ENCODE data around the gene BOC. TPM values are rescaled to one million over a fixed set of nuclear protein-coding genes. Genes with fewer than 3 reads are reported as not detected.
A peak's percentile ranks its signal among the peaks of the same experiment; 100 is the strongest.

Gene BOC
- total and polyA plus RNA-seq, 2 of the 4 experiments (the other 2 are of a cell fraction) = 6.8 to 15.2 TPM

DNA sequence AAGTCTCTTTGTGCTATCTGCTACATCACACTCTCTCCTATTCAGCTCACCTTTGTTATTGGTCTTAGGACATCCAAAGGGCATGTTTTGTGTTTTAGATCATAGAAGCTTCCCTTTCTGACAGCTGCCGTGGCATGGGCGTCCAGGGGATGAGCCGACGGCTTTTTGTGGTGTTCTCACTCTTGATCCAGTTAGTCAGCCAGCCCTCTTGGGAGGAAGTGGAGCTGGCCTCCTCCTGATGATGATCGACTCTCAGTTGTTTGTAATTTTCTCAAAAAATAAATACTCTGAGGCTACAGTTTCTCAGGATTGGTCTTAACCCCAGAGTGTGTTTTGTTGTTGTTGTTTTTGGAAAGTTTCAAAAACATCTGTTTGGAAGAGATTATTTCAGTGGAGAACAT, 34.4 kb downstream of the BOC start:
- H3K14ac ChIP-seq (replicated peaks; ENCODE audit: low read depth, low read length) = no peak overlapping the region
- ChIA-PET POLR2A (ENCODE audit: unreplicated experiment) (no interaction called here), CTCF (no interaction called here)
- peaks cover 7% of the 10 kb centered on the region for H3K36me3 ChIP-seq (ENCODE audit: control insufficient read depth, insufficient read depth, low read length)
- peaks cover 20% of the 10 kb centered on the region; the same call in 1 of the 2 replicates for H3K9me1 ChIP-seq (ENCODE audit: insufficient read depth, low read length)
- in situ Hi-C loops (cut with MboI; ENCODE audit: low sequenced_read_pairs) = no loop called here
- WGBS, 2 experiments (ENCODE audit: extremely low coverage in 2 of 2, insufficient read length in 1 of 2) = no CpG with 5 or more reads among the region's 5 CpGs
- H2BK15ac ChIP-seq (ENCODE audit: low read depth, low read length) = no peak overlapping the region
- H4K91ac ChIP-seq (ENCODE audit: insufficient read depth, low read depth, low read length) = no peak overlapping the region
- DNase-seq (peak; percentile 15), ATAC-seq (ENCODE audit: low read depth) (no peak)
- H3K4me1 ChIP-seq (ENCODE audit: control insufficient read depth, insufficient read depth, low read length) = peaks cover 21% of the 10 kb centered on the region
- no peak overlapping the region for H3K4me3 ChIP-seq (ENCODE audit: insufficient read depth, low read depth, low read length)
- no peak overlapping the region; a peak in 1 of 4 replicates for H4K8ac ChIP-seq (ENCODE audit: low read depth in 2 of 2, low read length in 2 of 2)
- H3K23ac ChIP-seq (ENCODE audit: low read depth, low read length) = no peak overlapping the region
- H3K9me3 ChIP-seq (ENCODE audit: control insufficient read depth, insufficient read depth, low read length) = no peaks in the 10 kb centered on the region
- H3K56ac ChIP-seq (ENCODE audit: extremely low read depth, insufficient read depth, low read length) = no peak overlapping the region
- H2BK20ac ChIP-seq (ENCODE audit: low read depth, low read length) = no peak overlapping the region
- TF ChIP-seq SMC3 (IDR thresholded peaks at IDR 0.05; ENCODE audit: low read depth, low read length) (no peak), RAD21 (IDR thresholded peaks at IDR 0.05; ENCODE audit: low read length) (no peak), NFE2L2 (IDR thresholded peaks at IDR 0.05; ENCODE audit: low read depth, low read length) (no peak), MAZ (IDR thresholded peaks at IDR 0.05; ENCODE audit: borderline replicate concordance, low read depth, low read length) (no peak), FOS (IDR thresholded peaks at IDR 0.05; ENCODE audit: low read depth, low read length) (no peak), CEBPB (IDR thresholded peaks at IDR 0.05; ENCODE audit: low read depth, low read length) (no peak), MAFK (IDR thresholded peaks at IDR 0.05; ENCODE audit: low read depth, low read length) (no peak), RFX5 (IDR thresholded peaks at IDR 0.05; ENCODE audit: low read depth, low read length) (no peak), POLR2A (IDR thresholded peaks at IDR 0.05; ENCODE audit: low read depth, low read length) (no peak), MXI1 (IDR thresholded peaks at IDR 0.05; ENCODE audit: borderline replicate concordance, low read depth, low read length) (no peak), CHD1 (IDR thresholded peaks at IDR 0.05; ENCODE audit: low read depth, low read length) (no peak), BHLHE40 (IDR thresholded peaks at IDR 0.05; ENCODE audit: low read depth, low read length) (no peak)
- TF ChIP-seq, protein P1, sequence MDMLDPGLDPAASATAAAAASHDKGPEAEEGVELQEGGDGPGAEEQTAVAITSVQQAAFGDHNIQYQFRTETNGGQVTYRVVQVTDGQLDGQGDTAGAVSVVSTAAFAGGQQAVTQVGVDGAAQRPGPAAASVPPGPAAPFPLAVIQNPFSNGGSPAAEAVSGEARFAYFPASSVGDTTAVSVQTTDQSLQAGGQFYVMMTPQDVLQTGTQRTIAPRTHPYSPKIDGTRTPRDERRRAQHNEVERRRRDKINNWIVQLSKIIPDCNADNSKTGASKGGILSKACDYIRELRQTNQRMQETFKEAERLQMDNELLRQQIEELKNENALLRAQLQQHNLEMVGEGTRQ (IDR thresholded peaks at IDR 0.05; ENCODE audit: low read depth, low read length) = no peak
- TF ChIP-seq, protein P2, sequence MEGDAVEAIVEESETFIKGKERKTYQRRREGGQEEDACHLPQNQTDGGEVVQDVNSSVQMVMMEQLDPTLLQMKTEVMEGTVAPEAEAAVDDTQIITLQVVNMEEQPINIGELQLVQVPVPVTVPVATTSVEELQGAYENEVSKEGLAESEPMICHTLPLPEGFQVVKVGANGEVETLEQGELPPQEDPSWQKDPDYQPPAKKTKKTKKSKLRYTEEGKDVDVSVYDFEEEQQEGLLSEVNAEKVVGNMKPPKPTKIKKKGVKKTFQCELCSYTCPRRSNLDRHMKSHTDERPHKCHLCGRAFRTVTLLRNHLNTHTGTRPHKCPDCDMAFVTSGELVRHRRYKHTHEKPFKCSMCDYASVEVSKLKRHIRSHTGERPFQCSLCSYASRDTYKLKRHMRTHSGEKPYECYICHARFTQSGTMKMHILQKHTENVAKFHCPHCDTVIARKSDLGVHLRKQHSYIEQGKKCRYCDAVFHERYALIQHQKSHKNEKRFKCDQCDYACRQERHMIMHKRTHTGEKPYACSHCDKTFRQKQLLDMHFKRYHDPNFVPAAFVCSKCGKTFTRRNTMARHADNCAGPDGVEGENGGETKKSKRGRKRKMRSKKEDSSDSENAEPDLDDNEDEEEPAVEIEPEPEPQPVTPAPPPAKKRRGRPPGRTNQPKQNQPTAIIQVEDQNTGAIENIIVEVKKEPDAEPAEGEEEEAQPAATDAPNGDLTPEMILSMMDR (conservative IDR thresholded peaks at IDR 0.05; ENCODE audit: low read depth, low read length) = no peak
- H4K20me1 ChIP-seq (ENCODE audit: insufficient read depth, low read length) = peaks cover 3% of the 10 kb centered on the region; the same call in 1 of the 2 replicates
- no TSS peak for BruUV-seq (replicated peaks)
- dilution Hi-C loops (cut with HindIII; ENCODE audit: low sequenced_read_pairs, unreplicated experiment) = no loop called here
- H2AFZ ChIP-seq (replicated peaks; ENCODE audit: low read length, poor library complexity) = no peak overlapping the region
- no peak overlapping the region for H3K4ac ChIP-seq (ENCODE audit: low read depth, low read length)
- no peak overlapping the region for H2AK9ac ChIP-seq (replicated peaks; ENCODE audit: low read depth, low read length, poor library complexity)
- no peak overlapping the region for H2AK5ac ChIP-seq (ENCODE audit: low read depth, low read length)
- no peak overlapping the region for H3K18ac ChIP-seq (ENCODE audit: low read depth, low read length)
- H3K27me3 ChIP-seq (ENCODE audit: control insufficient read depth, insufficient read depth, low read length) = no peaks in the 10 kb centered on the region
- no peak overlapping the region for H3K27ac ChIP-seq (ENCODE audit: insufficient read depth, low read length)
- no peak overlapping the region for H4K5ac ChIP-seq (ENCODE audit: low read depth, low read length)
- no peak overlapping the region for H3K9ac ChIP-seq (ENCODE audit: low read depth, low read length)
- no peak overlapping the region for H2BK120ac ChIP-seq (ENCODE audit: low read depth, low read length)
- intact Hi-C loops (cut with micrococcal nuclease) = no loop called here
- H3K79me1 ChIP-seq (ENCODE audit: low read depth in 1 of 2, low read length in 2 of 2) = no peaks in the 10 kb centered on the region
- H2BK5ac ChIP-seq (ENCODE audit: low read depth, low read length, poor library complexity, severe bottlenecking) = no peak overlapping the region
- no peak overlapping the region for H3K4me2 ChIP-seq (ENCODE audit: low read depth, low read length)
